HG02870 (cell line): Measurements from ENCODE around the gene THOP1.
A peak's percentile ranks its signal among the peaks of the same experiment; 100 is the strongest.

Experiments
- ATAC-seq: cut with Tn5 transposase; IDR thresholded peaks from one replicate; pipeline ENCODE4 v1.9.1; 2021; ENCODE audit warnings: mild to moderate bottlenecking, moderate library complexity; ENCODE audit not compliant: unreplicated experiment

THOP1 gene

DNA sequence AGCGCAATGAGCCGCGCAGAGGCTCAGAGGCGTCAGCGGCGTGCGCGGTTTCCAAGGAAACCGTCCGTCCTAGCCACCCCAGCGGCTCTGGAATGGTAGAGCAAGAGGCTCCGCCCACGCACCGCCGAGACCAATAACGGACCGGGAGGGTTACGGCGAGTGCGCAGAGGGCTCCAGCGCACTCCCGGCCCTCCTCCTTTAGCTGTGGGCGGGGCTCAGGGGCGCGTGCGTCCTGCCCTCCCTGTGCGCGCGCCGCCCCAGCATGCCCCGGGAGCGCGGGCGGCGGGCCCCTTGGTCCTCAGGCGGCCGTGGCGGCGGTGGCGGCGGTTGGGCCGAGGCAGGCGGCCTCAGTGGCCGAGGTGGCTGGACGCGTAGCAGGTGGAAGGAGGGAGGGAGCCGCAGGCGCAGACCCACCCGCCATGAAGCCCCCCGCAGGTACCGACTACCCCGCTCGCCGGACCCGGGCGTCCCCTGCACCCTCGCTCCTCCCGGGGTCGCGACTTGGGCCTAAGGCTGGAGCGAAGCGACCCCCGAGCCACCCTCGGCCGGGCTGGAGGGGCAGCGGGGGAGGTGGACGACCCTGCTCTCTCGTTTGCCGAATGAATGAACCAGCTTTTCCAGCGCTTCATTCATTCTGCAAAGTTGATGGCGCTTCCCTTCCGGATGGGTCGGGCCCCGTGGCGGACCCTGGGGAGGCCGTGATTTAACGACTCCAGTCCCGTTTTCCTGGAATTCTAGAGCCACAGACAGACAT is at the start of gene THOP1:
THOP1 (plus strand) TSS at position 260 of the 754 bp plus-strand sequence; CDS start at position 420, 160 bp downstream.
- peak; percentile 54 for ATAC-seq

DNA sequence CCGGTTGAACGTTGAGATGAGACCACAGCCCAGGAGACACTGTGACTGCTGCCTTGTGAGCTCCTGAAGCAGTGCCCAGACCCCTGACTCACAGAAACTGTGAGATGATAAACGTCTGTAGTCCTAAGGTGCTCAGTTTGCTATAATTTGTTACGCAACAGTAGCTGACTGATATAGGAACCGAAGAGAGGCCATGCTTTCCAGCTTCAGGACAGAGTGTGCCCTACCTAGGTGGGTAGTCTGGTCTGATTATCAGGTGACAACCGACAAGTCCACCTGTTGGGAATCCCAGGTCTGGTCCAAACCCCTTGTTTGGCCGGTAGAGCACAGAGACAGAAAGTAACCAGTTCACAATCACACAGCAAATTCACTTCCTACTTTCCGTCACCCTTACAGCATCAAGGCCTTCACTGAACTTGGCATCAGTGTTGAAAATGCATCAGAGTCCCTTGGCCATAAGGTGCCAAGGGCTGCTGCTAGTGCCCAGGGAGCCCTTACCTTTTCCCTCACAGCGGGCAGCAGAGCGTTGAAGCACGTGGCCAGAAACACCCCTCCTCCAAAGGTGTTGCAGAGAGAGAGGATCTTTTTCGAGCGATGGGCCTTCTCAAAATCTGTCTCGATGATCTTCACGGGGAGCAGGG is 48.6 kb upstream of the THOP1 start:
- no peak for ATAC-seq

DNA sequence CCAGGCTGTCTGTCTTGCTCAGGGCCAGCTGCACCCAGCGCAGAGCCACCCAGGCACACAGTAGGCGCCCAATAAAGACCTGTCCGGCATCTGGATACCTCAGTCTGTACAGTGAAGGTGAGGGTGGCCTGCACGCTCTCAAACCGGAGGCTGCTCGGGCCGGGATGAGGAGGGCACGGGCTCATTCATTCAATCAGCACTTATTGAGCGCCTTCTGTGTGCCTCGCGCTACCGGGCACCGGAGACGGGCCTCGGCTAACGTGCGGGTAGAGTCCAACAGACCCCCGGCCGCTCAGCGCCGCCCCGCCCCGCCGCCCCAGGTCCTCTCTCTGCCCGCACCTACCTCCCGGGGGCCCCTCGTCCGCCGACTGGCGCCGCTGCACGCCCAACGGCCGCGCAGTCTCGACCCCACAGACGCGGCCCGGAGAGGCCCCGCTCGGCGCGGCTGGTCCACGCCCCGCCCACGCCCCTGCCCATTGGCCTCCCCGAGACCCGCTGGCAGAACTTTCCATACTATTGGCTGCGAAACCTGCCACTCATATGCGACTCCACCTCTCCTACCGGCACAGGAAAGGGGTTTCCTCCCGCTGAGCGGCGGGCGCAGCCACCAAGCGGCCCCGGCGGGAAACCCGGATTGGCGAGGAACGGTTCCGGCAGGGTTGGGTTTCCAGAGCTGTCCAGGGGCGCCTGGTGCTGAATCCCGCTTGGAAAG is 45.5 kb upstream of the THOP1 start, which contains the start of gene SLC39A3:
SLC39A3 (minus strand) TSS at position 416 of the 712 bp plus-strand sequence. CDS start 2,760 bp downstream, outside the sequence.
- ATAC-seq = peak; percentile 89

DNA sequence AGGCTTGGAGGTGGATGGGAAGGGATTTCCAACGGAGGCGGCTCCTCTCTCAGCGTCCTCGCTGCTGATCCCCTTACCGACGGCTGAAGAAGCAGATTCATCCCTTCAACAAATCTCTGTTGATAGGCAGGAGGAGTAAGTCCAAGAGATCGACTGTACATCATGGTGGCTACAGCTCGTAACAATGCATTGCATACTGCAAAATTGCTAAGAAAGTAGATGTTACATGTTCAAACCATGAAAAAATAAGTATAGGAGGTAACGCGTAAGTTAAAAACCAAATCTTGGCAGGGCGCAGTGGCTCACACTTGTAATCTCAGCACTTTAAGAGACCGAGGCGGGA is 45.0 kb upstream of the THOP1 start:
- ATAC-seq = no peak

DNA sequence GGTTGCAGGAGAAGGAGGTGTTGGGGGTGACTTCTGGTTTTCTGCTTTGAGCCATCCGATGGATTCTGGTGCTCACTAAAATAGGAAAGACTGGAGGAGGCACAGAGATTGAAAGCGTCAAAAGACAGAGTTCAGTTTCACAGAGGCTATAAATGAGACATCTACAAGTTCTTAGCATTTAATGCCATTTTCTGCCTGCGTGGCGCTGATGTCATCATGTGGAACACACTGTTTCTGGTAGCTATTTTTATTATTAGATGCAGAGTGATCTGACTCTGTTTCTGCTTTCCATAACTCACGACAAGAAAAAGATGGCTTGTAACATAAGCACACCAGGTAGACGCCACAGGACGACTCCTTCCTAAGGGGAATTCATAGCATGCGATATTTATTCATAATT is 42.2 kb upstream of the THOP1 start:
- no peak for ATAC-seq

DNA sequence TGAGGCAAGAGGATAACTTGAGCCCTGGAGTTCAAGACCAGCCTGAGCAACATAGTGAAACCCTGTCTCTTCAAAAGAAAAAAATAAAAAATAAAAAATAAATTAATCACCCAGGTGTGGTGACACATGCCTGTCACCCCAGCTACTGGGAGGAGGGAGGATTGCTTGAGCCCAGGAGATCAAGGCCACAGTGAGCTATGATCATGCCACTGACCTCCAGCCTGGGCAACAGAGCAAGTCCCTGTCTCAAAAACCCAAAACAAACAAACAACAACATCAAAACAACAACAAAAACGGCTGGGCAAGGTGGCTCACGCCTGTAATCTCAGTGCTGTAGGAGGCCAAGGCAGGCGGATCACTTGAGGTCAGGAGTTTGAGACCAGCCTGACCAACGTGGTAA is 41.2 kb upstream of the THOP1 start:
- no peak for ATAC-seq

DNA sequence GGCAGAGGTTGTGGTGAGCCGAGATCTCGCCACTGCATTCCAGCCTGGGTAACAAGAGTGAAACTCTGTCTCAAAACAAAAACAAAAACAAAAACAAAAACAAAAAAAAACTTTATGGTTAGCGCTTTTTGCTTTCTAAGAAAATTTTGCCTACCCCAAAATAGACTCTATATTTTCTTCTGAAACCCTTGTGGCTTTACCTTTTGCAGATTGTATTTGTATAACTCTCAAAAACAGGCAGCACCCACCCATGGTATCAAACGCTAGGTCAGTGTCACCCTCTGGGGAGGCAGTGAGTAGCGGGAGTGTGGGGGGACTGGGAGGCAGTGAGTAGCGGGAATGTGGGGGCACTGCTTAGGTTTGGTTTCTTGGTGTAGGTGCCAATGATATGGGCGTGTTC is 38.0 kb upstream of the THOP1 start:
- ATAC-seq = no peak

DNA sequence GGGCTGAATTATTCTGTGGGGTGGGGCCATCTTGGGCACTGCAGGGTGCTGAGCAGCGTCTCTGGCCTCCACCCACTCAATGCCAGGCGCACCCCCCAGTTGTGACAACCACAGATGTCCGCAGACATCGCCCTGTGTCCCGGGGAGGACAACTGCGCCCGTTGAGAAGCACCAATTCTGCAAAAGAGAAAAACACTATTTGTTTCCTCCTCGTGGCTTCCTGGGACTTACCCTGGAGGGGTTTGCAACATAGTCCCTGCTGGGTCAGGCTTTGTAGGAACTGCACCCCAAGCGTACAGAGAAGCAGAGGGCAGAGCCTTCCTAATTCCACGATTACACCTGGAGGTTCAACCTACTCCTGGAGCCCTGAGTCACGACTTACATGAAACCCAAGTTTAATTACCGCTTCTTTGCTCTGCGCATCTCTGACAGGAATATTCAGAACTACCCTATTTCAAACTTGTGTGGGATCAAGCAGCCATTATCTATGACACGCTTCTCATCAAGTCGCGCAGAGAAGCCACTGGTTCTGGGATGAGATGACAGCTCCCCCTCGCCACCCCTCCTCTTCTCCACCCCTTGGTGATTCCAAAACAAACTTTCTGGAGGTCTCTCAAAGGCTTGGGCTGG is 34.4 kb upstream of the THOP1 start:
- ATAC-seq = no peak

DNA sequence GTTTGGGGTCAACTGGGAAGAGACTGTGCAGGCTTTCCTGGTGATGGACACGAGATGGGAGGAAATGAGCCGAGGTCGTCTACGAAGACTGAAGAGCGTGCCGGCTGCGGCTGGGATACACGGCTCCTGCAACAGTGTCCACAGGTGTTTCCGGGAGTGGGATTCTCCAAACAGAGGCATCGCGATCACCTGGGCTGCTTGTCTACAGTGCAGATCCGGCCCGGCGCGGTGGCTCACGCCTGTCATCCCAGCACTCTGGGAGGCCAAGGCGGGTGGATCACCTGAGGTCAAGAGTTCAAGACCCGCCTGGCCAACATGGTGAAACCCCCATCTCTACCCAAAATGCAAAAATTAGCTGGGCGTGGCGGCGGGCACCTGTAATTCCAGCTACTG is 33.9 kb upstream of the THOP1 start:
- ATAC-seq = no peak

DNA sequence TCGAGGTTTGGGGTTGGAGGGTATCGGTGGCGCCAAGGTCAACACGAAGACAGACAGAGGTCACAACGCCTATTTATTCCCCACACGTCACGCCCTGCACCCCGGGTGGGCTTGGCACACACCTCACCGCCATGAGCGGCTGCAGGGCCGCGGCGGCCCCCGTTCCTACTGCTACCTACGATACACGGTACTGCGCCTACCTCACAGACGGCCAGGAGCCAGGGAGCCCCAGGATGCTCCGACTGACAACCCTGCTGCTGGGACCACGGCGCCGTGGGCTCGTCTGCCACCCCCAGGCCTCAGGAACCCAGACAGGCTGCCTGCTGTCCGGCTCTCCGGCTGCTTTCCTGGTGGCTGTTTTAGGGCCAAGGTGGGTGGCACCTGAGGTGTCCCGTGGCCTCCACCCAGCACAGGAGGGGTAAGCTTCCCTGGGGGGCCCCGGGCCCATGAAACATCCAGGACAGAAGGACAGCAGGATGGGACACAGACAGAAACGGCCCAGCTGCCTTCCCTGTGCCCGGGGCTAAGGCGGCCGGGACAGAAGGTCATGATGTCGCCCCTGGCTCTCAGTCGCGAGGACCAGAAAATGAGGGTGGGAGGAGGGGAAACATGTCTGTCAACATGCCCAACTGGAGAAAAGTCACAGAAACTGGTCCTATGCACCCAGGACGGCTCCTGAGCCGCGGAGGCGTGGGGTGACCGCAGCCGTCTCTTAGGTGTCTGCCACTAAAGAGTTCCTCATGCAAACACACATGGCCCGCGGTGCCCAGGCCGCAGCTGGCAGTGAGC is 30.4 kb upstream of the THOP1 start:
- ATAC-seq = no peak

DNA sequence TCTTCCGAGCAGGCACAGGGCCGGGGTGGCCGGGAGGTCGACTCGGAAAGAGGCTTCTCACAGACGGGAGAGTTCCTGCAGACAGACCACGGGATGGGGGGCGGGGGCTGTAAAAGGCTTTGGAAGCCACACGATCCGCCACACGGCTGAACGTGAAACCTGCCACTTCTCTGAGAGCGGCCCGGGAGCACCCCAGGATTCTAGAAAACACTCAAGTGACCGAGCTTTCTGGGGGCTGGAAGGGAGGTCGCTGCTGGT is 29.9 kb upstream of the THOP1 start:
- ATAC-seq = no peak

DNA sequence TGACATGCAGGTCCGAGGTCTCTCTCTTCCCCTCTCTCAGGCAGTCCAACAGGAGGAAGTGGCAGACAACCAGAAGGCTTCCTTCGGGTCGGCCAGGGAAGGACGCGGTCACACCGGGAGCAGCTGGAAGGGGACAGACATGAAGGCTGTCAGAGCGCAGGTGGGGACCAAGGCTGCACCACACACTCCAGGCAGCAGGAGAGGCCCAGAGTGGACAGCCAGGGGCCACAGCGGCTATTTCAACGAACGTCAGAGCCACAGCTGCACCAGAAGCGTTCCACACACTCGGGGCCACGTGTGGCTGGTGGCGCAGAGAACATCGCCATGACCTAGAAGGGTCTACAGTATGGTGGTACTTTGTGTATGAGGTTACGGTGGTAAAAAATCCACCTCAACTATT is 29.5 kb upstream of the THOP1 start:
- ATAC-seq = no peak

DNA sequence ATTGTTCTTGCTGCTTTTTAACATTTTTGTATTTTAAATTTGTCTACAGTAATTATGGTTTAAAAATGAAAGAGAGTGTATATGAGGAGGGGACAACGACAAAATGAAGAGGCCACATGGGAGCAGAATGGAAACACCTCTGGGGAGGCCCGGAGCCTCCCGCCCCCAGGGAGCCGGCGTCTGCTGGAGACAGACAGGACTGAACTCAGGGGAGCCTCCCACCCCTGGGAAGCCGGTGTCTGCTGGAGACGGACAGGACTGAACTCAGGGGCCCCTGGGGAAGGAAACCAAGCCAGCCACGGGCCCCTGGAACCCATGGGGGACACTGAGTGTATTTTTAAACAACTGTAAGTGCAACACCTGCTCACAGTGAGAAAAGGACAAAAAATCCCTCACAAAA is 28.8 kb upstream of the THOP1 start:
- ATAC-seq = no peak

DNA sequence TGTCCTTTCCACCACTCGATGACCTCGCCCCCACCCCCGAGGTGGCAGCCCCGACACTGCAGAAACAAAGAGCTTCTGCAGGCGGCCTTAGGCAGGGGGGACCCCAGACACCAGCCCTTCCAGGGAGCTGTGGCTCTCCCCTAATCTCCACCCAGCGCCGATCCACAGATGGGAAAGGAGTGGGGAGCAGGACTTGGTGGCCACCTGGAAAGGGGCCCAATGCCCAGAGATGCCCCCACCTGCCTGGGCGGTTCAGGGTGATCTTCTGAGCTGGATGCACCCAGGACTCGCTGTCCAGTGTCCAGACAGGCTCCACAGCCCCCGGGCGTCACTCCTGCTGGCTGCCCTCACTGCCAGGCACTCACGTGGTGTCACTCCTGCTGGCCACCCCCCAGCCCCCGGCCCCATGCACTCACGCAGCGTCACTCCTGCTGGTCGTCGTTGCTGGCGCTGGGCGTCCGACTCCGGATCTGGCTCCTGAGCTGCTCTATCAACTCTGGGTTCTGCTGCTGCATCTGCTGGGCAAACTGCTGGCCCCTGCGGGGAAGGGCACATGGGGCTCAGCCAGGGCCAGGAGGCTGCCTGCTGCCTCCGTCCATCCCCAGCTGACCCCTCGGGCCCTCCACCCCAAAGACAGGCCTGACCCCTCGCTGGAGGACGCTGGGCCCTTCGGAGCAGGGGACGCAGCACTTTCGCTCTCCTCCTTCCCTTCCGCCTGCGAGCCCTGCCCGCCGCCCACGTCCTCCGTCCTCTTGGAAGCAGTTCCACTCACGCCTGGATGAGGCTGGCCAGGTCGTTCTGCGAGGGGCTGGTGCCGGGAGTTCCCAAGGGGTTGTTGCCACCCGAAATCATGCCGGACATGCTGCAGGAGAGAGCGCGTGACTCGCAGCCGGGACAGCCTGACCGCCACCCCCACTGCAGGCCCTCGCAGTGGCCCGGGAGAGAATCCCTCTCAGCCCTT is 28.1 kb upstream of the THOP1 start:
- no peak for ATAC-seq

DNA sequence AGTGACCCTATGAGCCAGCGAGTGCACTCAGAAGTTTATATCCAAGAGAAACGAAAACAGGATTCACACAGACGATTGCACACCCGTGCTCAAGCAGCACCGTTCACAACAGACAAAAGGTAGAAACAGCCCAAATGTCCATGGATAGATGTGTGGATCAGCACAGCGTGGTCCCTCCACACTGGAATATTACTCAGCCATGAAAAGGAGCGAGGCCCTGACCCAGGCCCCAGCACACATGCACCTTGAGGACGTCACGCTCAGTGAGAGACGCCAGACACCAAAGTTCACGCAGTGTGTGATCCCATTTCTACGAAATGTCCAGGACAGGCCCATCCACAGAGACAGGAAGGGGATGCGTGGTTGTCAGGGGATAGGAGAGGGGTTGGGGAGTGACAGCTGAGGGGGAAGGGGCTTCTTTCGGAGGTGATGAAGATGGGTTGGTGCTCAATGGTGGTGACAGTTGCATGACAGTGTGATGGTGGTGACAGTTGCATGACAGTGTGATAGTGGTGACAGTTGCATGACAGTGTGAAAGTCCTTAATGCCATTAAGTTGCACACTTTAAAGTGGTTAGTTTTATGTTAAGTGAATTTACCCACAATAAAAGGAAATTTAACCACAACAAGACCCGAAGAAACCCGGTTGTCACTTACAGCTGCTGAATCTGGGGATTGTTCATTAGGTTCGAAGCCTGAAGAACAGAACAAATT is 26.5 kb upstream of the THOP1 start:
- ATAC-seq = no peak

DNA sequence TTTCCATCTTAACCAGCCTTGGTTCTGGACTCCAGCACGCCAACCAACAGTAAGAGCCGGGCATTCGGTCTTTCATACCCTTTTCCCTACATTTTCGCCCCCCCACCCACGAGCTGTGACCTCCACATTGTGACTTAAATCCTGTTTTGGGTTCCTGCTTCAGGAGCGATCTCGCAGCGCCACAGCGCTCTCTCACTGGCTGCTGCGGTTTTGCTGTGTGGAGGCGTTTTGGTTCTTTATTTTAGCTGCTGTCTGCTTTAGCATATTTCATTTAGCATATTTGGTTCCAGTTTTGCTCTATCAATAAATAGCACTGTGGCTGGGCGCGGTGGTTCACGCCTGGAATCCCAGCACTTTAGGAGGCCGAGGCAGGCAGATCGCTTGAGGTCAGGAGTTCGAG is 25.9 kb upstream of the THOP1 start:
- ATAC-seq = no peak

DNA sequence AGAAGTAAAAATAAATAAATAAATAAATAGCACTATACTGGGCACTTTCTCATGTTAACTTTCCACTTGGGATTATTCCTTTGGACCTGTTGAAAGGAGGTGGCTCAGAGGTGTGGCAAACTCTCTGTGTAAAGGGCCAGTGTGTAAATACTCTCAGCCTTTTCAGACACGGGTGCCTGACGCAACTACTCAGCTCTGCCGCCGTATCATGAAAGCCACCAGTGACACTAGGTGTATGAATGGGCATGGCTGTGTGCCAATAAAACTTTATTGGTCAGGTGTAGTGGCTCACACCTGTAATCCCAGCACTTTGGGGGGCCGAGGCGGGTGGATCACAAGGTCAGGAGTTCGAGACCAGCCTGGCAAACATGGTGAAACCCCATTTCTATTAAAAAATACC is 25.3 kb upstream of the THOP1 start:
- no peak for ATAC-seq

DNA sequence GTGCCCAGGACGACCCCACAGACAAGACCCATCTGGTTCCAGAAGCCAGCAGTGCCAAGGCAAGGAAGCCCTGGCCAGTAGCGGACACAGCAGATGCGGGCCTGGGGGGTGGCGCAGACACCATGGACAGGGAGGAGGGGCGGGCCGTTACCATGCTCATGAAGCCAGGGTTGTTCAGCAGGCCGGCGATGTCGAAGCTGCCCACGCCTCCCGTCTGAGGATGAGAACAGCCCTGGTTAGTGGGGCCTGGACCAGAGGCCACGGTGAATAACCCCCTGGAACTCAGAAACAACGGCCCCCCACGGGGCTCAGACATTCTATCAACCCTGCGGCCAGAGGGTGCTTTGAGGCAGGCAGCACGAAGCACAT is 24.0 kb upstream of the THOP1 start:
- ATAC-seq = no peak
